HUES6 (cell line): ENCODE results near the gene MBTPS2.

Source experiments
- H3K27ac ChIP-seq: 2 replicates; pipeline ENCODE4 v1.7.0; 2013; ENCODE audit warnings: low read depth, mild to moderate bottlenecking, low read length, inconsistent platforms
- H3K27me3 ChIP-seq: 2 replicates; pipeline ENCODE4 v1.6.1; 2013; ENCODE audit warnings: low read length; ENCODE audit not compliant: control insufficient read depth, insufficient read depth
- H3K36me3 ChIP-seq: 2 replicates; pipeline ENCODE4 v1.6.1; 2013; ENCODE audit warnings: low read length; ENCODE audit not compliant: control insufficient read depth, insufficient read depth
- H3K4me1 ChIP-seq: 2 replicates; pipeline ENCODE4 v1.6.1; 2013; ENCODE audit warnings: low read length; ENCODE audit not compliant: control insufficient read depth, insufficient read depth
- H3K4me3 ChIP-seq: 2 replicates; pipeline ENCODE4 v1.5.1; 2013; ENCODE audit warnings: low read depth, low read length
- H3K9ac ChIP-seq: one replicate; pipeline ENCODE4 v1.6.1; 2013; ENCODE audit warnings: mild to moderate bottlenecking, low read length
- H3K9me3 ChIP-seq: 2 replicates; pipeline ENCODE4 v1.6.1; 2013; ENCODE audit warnings: low read depth, low read length; ENCODE audit not compliant: control insufficient read depth, insufficient read depth

MBTPS2 gene

DNA sequence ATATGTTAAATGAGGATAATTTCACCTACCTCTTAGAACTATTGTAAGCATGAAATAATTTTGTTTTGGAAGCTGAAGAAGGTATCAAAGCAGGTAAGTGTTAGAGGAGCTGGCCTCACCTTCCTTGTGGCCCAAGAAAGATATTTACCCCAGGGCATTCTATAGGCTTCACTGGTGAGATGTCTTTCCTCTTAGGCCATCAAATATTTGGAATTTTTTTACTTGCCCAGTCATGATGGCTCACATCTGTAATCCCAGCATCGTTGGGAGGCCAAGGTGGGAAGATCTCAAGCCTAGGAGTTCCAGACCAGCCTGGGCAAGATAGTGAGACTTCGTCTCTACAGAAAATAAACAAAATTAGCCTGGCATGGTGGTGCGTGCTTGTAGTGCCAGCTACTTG, 95.0 kb downstream of the MBTPS2 start:
- Histone ChIP-seq H3K9me3 (no peaks in the 10 kb centered on the region), H3K27me3 (peaks cover 3% of the 10 kb centered on the region; the same call in 1 of the 2 replicates), H3K9ac (no peak overlapping the region), H3K27ac (no peak overlapping the region), H3K4me3 (no peak overlapping the region), H3K4me1 (no peaks in the 10 kb centered on the region; the same call in 1 of the 2 replicates), H3K36me3 (no peaks in the 10 kb centered on the region)
